SU-DHL-6 (cell line): ENCODE results near the gene FBN2.

Experiments used
- CTCF ChIP-seq: fragments of 200-600 bp; sonication (generic); IDR thresholded peaks from one replicate; pipeline ENCODE4 v1.5.1; 2017; ENCODE audit warnings: antibody characterized with exemption, mild to moderate bottlenecking, low read length, moderate library complexity; ENCODE audit not compliant: insufficient read depth, poor library complexity, severe bottlenecking
- EZH2phosphoT487 ChIP-seq: fragments of 200-600 bp; sonication (generic), shearing (Covaris generic); conservative IDR thresholded peaks from 2 replicates; pipeline ENCODE4 v1.6.1; 2018; ENCODE audit warnings: mild to moderate bottlenecking, antibody characterized with exemption, low read length, moderate library complexity, mixed read lengths

- TF ChIP-seq CTCF (no peak), EZH2phosphoT487 (no peak)
These were observed 3.3 kb downstream of the FBN2 start for GRCh38 chr5:128534726-128535125.
